ENCODE data around the gene ACOT11.

The ACOT11 gene

GRCh38 chr1:54538538-54538937 lies 9.5 kb upstream of the ACOT11 start:
- DNase-seq, result no peak

- peak; percentile 92 for DNase-seq
These were observed 7.3 kb upstream of the ACOT11 start for GRCh38 chr1:54540582-54541295.

GRCh38 chr1:54542120-54542961 lies 5.7 kb upstream of the ACOT11 start:
- no peak for DNase-seq

- DNase-seq, result no peak
These were observed 5.0 kb upstream of the ACOT11 start for GRCh38 chr1:54542962-54543539.

- no peak for DNase-seq
These were observed 4.1 kb upstream of the ACOT11 start for GRCh38 chr1:54543729-54544496.

- no peak for DNase-seq
These were observed 2.0 kb upstream of the ACOT11 start for GRCh38 chr1:54545916-54546635.

GRCh38 chr1:54546651-54547401 lies 1.2 kb upstream of the ACOT11 start:
- DNase-seq, result no peak

GRCh38 chr1:54548389-54549044 lies 489 bp downstream of the ACOT11 start:
- no peak for DNase-seq

GRCh38 chr1:54549181-54549924 lies 1.3 kb downstream of the ACOT11 start:
- DNase-seq, result no peak

- no peak for DNase-seq
These were observed 3.9 kb downstream of the ACOT11 start for GRCh38 chr1:54551891-54552290.

- no peak for DNase-seq
These were observed 5.7 kb downstream of the ACOT11 start for GRCh38 chr1:54553602-54554313.

GRCh38 chr1:54556110-54556509 lies 8.1 kb downstream of the ACOT11 start:
- no peak for DNase-seq

- DNase-seq, result no peak
These were observed 9.8 kb downstream of the ACOT11 start for GRCh38 chr1:54557671-54558355.

- DNase-seq, result no peak
These were observed 10.5 kb downstream of the ACOT11 start for GRCh38 chr1:54558434-54559030.

GRCh38 chr1:54559111-54559548 lies 11.1 kb downstream of the ACOT11 start:
- no peak for DNase-seq

- DNase-seq, result peak; percentile 31
These were observed 11.8 kb downstream of the ACOT11 start for GRCh38 chr1:54559771-54560231.

- DNase-seq, result no peak
These were observed 16.5 kb downstream of the ACOT11 start for GRCh38 chr1:54564312-54565112.

GRCh38 chr1:54565113-54565501 lies 17.1 kb downstream of the ACOT11 start:
- no peak for DNase-seq
